Neural crest cell (in vitro differentiated cells): ENCODE data around the gene GPC6. TPM values are rescaled to one million over a fixed set of nuclear protein-coding genes. Genes with fewer than 3 reads are reported as not detected.

Experiments
- DNase-seq: peaks from one replicate; pipeline ENCODE4 v3.0.0; 2021; ENCODE audit warnings: low read depth, mixed read lengths, low spot score
- H3K27ac Mint-ChIP-seq: one replicate; pipeline ENCODE4 v1.8.0; 2021; ENCODE audit warnings: mild to moderate bottlenecking, mixed read lengths; ENCODE audit not compliant: unreplicated experiment
- H3K27me3 Mint-ChIP-seq: 2 replicates; pipeline ENCODE4 v1.8.0; 2021; ENCODE audit warnings: low read depth, mild to moderate bottlenecking, mixed read lengths
- H3K36me3 Mint-ChIP-seq: 2 replicates; pipeline ENCODE4 v1.8.0; 2021; ENCODE audit warnings: low read depth, mild to moderate bottlenecking, mixed read lengths
- H3K4me1 Mint-ChIP-seq: 2 replicates; pipeline ENCODE4 v1.8.0; 2021; ENCODE audit warnings: mixed read lengths
- H3K4me3 Mint-ChIP-seq: one replicate; pipeline ENCODE4 v1.8.0; 2021; ENCODE audit warnings: mild to moderate bottlenecking, mixed read lengths
- H3K9me3 Mint-ChIP-seq: 2 replicates; pipeline ENCODE4 v1.8.0; 2021; ENCODE audit warnings: mixed read lengths
- total RNA-seq: library from RNA; stranded (reverse); gene quantifications from 2 replicates; pipeline ENCODE4 v1.2.1, GENCODE V29; 2021
- TF ChIP-seq, protein P1 (sequence below): fragments of 200-600 bp; sonication (generic); conservative IDR thresholded peaks from 2 replicates; pipeline ENCODE4 v1.5.0; 2021; ENCODE audit warnings: antibody characterized with exemption, mild to moderate bottlenecking

GPC6 gene
- total RNA-seq, 1 donor from 2014 or later = 13.4 TPM

- Mint-ChIP-seq H3K27me3 (no peaks in the 10 kb centered on the region), H3K4me1 (peaks cover 23% of the 10 kb centered on the region), H3K4me3 (no peak overlapping the region), H3K9me3 (no peaks in the 10 kb centered on the region), H3K27ac (no peak overlapping the region), H3K36me3 (no peaks in the 10 kb centered on the region)
- TF ChIP-seq, protein P1, sequence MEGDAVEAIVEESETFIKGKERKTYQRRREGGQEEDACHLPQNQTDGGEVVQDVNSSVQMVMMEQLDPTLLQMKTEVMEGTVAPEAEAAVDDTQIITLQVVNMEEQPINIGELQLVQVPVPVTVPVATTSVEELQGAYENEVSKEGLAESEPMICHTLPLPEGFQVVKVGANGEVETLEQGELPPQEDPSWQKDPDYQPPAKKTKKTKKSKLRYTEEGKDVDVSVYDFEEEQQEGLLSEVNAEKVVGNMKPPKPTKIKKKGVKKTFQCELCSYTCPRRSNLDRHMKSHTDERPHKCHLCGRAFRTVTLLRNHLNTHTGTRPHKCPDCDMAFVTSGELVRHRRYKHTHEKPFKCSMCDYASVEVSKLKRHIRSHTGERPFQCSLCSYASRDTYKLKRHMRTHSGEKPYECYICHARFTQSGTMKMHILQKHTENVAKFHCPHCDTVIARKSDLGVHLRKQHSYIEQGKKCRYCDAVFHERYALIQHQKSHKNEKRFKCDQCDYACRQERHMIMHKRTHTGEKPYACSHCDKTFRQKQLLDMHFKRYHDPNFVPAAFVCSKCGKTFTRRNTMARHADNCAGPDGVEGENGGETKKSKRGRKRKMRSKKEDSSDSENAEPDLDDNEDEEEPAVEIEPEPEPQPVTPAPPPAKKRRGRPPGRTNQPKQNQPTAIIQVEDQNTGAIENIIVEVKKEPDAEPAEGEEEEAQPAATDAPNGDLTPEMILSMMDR = no peak
- no peak for DNase-seq
Measured at GRCh38 chr13:94303644-94304174, 1077.1 kb downstream of the GPC6 start.

GRCh38 chr13:94305033-94305432 is 1078.4 kb downstream of the GPC6 start:
- TF ChIP-seq, protein P1 = no peak
- H3K9me3 Mint-ChIP-seq = no peaks in the 10 kb centered on the region
- DNase-seq = no peak
- H3K27me3 Mint-ChIP-seq = no peaks in the 10 kb centered on the region
- peaks cover 23% of the 10 kb centered on the region for H3K4me1 Mint-ChIP-seq
- H3K27ac Mint-ChIP-seq = no peak overlapping the region
- H3K36me3 Mint-ChIP-seq = no peaks in the 10 kb centered on the region
- H3K4me3 Mint-ChIP-seq = no peak overlapping the region

- no peak overlapping the region for H3K4me3 Mint-ChIP-seq
- no peak overlapping the region for H3K27ac Mint-ChIP-seq
- no peaks in the 10 kb centered on the region for H3K36me3 Mint-ChIP-seq
- H3K4me1 Mint-ChIP-seq = peaks cover 23% of the 10 kb centered on the region
- H3K9me3 Mint-ChIP-seq = no peaks in the 10 kb centered on the region
- no peak for DNase-seq
- TF ChIP-seq, protein P1 = no peak
- no peaks in the 10 kb centered on the region for H3K27me3 Mint-ChIP-seq
Measured at GRCh38 chr13:94305463-94305862, 1078.9 kb downstream of the GPC6 start.

GRCh38 chr13:94305934-94306333 is 1079.3 kb downstream of the GPC6 start:
- Mint-ChIP-seq H3K4me3 (no peak overlapping the region), H3K27ac (peak overlapping the region; percentile 10), H3K36me3 (no peaks in the 10 kb centered on the region), H3K27me3 (no peaks in the 10 kb centered on the region), H3K4me1 (peaks cover 23% of the 10 kb centered on the region), H3K9me3 (no peaks in the 10 kb centered on the region)
- TF ChIP-seq, protein P1 = no peak
- no peak for DNase-seq

GRCh38 chr13:94308832-94309231 is 1082.2 kb downstream of the GPC6 start:
- no peaks in the 10 kb centered on the region for H3K36me3 Mint-ChIP-seq
- TF ChIP-seq, protein P1 = no peak
- no peak overlapping the region for H3K4me3 Mint-ChIP-seq
- no peaks in the 10 kb centered on the region for H3K9me3 Mint-ChIP-seq
- H3K4me1 Mint-ChIP-seq = peaks cover 41% of the 10 kb centered on the region
- no peak for DNase-seq
- H3K27me3 Mint-ChIP-seq = no peaks in the 10 kb centered on the region
- H3K27ac Mint-ChIP-seq = no peak overlapping the region
